PFSK-1 (cell line): ENCODE data around the gene GNB1L.

ENCODE experiments used
- POLR2AphosphoS5 ChIP-seq: IDR thresholded peaks from 2 replicates; pipeline ENCODE4 v1.6.1; 2012; ENCODE audit warnings: low read depth, mild to moderate bottlenecking, control low read depth, low read length, moderate library complexity
- SIN3A ChIP-seq: IDR thresholded peaks from 2 replicates; pipeline ENCODE4 v1.6.1; 2012; ENCODE audit warnings: mild to moderate bottlenecking, low read length, moderate library complexity, borderline replicate concordance; ENCODE audit not compliant: insufficient read depth

- 0 out of 2 replicates have a peak, but pooled peaks have one; percentile 36 for TF ChIP-seq POLR2AphosphoS5
- no peak; the same call in 1 of the 2 replicates for TF ChIP-seq SIN3A
These were observed 36.9 kb upstream of the GNB1L start for GRCh38 chr22:19891317-19892256.
